ENCODE results near the gene SCARB1.

SCARB1 gene

GRCh38 chr12:124820199-124820598 lies 43.5 kb downstream of the SCARB1 start:
- no peaks in the 10 kb centered on the region for H4K20me1 ChIP-seq (ENCODE audit: insufficient read depth, low read length)
- no peak for DNase-seq
- H3K9me3 ChIP-seq (replicated peaks; ENCODE audit: insufficient read depth, low read length), result no peaks in the 10 kb centered on the region
- H3K79me2 ChIP-seq (ENCODE audit: low read length), result no peaks in the 10 kb centered on the region
- no peak overlapping the region for H3K4me3 ChIP-seq (ENCODE audit: low read length)
- TF ChIP-seq EZH2 (optimal IDR thresholded peaks at IDR 0.05; ENCODE audit: low read depth, low read length), result no peak
- no peak for TF ChIP-seq EZH2phosphoT487 (IDR thresholded peaks at IDR 0.05; ENCODE audit: low read length)
- no peak for TF ChIP-seq CTCF (IDR thresholded peaks at IDR 0.05; ENCODE audit: low read length)
- no peaks in the 10 kb centered on the region for H3K4me1 ChIP-seq (ENCODE audit: low read length)
- no peak overlapping the region for H3K4me2 ChIP-seq (ENCODE audit: low read depth, low read length)
- H3K36me3 ChIP-seq (replicated peaks; ENCODE audit: insufficient read depth, low read length), result no peaks in the 10 kb centered on the region
- no peaks in the 10 kb centered on the region for H3F3A ChIP-seq (ENCODE audit: insufficient read depth, low read length)
- H3K27me3 ChIP-seq (replicated peaks; ENCODE audit: insufficient read depth, low read length), result no peaks in the 10 kb centered on the region
- H3K27ac ChIP-seq (ENCODE audit: low read length), result no peak overlapping the region
- no peaks in the 10 kb centered on the region for H3K9me2 ChIP-seq (replicated peaks; ENCODE audit: insufficient read depth, low read length)
- H3K9ac ChIP-seq (ENCODE audit: low read length), result no peak overlapping the region
- H2AFZ ChIP-seq (ENCODE audit: low read length), result no peak overlapping the region

- Histone ChIP-seq H3K4me2 (ENCODE audit: low read depth, low read length) (no peak overlapping the region), H4K20me1 (ENCODE audit: insufficient read depth, low read length) (no peaks in the 10 kb centered on the region), H2AFZ (ENCODE audit: low read length) (no peak overlapping the region), H3K9ac (ENCODE audit: low read length) (no peak overlapping the region), H3K36me3 (replicated peaks; ENCODE audit: insufficient read depth, low read length) (no peaks in the 10 kb centered on the region), H3K9me2 (replicated peaks; ENCODE audit: insufficient read depth, low read length) (no peaks in the 10 kb centered on the region), H3K27ac (ENCODE audit: low read length) (no peak overlapping the region), H3K79me2 (ENCODE audit: low read length) (no peaks in the 10 kb centered on the region), H3K27me3 (replicated peaks; ENCODE audit: insufficient read depth, low read length) (no peaks in the 10 kb centered on the region), H3K9me3 (replicated peaks; ENCODE audit: insufficient read depth, low read length) (no peaks in the 10 kb centered on the region), H3K4me3 (ENCODE audit: low read length) (no peak overlapping the region), H3K4me1 (ENCODE audit: low read length) (no peaks in the 10 kb centered on the region), H3F3A (ENCODE audit: insufficient read depth, low read length) (no peaks in the 10 kb centered on the region)
- no peak for TF ChIP-seq CTCF (IDR thresholded peaks at IDR 0.05; ENCODE audit: low read length)
- no peak for DNase-seq
Observed at GRCh38 chr12:124819525-124819924, 44.1 kb downstream of the SCARB1 start.

- Histone ChIP-seq H3K27ac (ENCODE audit: low read length) (no peak overlapping the region), H3K9me2 (replicated peaks; ENCODE audit: insufficient read depth, low read length) (no peaks in the 10 kb centered on the region), H4K20me1 (ENCODE audit: insufficient read depth, low read length) (no peaks in the 10 kb centered on the region), H3F3A (ENCODE audit: insufficient read depth, low read length) (no peaks in the 10 kb centered on the region), H3K4me3 (ENCODE audit: low read length) (no peak overlapping the region), H3K9me3 (replicated peaks; ENCODE audit: insufficient read depth, low read length) (no peaks in the 10 kb centered on the region), H3K4me2 (ENCODE audit: low read depth, low read length) (no peak overlapping the region), H3K9ac (ENCODE audit: low read length) (no peak overlapping the region), H3K36me3 (replicated peaks; ENCODE audit: insufficient read depth, low read length) (no peaks in the 10 kb centered on the region), H3K27me3 (replicated peaks; ENCODE audit: insufficient read depth, low read length) (no peaks in the 10 kb centered on the region), H2AFZ (ENCODE audit: low read length) (no peak overlapping the region), H3K4me1 (ENCODE audit: low read length) (no peaks in the 10 kb centered on the region), H3K79me2 (ENCODE audit: low read length) (no peaks in the 10 kb centered on the region)
- TF ChIP-seq EZH2phosphoT487 (IDR thresholded peaks at IDR 0.05; ENCODE audit: low read length), result no peak
- TF ChIP-seq CTCF (IDR thresholded peaks at IDR 0.05; ENCODE audit: low read length), result no peak
- no peak for TF ChIP-seq EZH2 (optimal IDR thresholded peaks at IDR 0.05; ENCODE audit: low read depth, low read length)
- no peak for DNase-seq
Observed at GRCh38 chr12:124819080-124819479, 44.6 kb downstream of the SCARB1 start.
